PC-9 (cell line): ENCODE measurements around the gene DNAAF5.

Experiments used
- CTCF ChIP-seq: fragments of 200-600 bp; sonication (generic); conservative IDR thresholded peaks from 2 replicates; pipeline ENCODE4 v1.6.1; 2017; ENCODE audit warnings: mixed run types, antibody characterized with exemption, mild to moderate bottlenecking, moderate library complexity
- EZH2 ChIP-seq: fragments of 200-600 bp; sonication (generic); IDR thresholded peaks from 2 replicates; pipeline ENCODE4 v1.8.0; 2017; ENCODE audit warnings: antibody characterized with exemption, low read depth

GRCh38 chr7:770741-771166 lies 44.3 kb downstream of the DNAAF5 start:
- no peak for TF ChIP-seq EZH2
- TF ChIP-seq CTCF, result no peak
